HepG2 (cell line): ENCODE results near the gene TFDP1. TPM values are rescaled to one million over a fixed set of nuclear protein-coding genes. Genes with fewer than 3 reads are reported as not detected.
A peak's percentile ranks its signal among the peaks of the same experiment; 100 is the strongest.

Experiments
- ATAC-seq: fragments of 200-7000 bp; cut with Tn5 transposase; 3 replicates; pipeline ENCODE4 v1.9.1; 2020; ENCODE audit warnings: mild to moderate bottlenecking, moderate library complexity
- BruUV-seq: library from RNA; stranded (reverse); fragments of 400-500 nt; replicated peaks from 2 replicates; lab custom pipeline; 2021; lab: Mats Ljungman, UMichigan
- CTCF ChIA-PET: fragments of 300-600 bp; formaldehyde crosslinking; extraction: SDS; loops from one replicate; lab custom pipeline; 2021; ENCODE audit warnings: low total read pairs, inconsistent platforms, low intra/inter-chr PET ratio; lab: Yijun Ruan, JAX
- POLR2A ChIA-PET: fragments of 350-600 bp; sonication (Branson Sonifier 250); formaldehyde crosslinking; loops from one replicate; lab custom pipeline; 2020; ENCODE audit warnings: antibody characterized with exemption, inconsistent platforms; lab: Yijun Ruan, JAX
- DNase-seq: peaks from one replicate; pipeline ENCODE4 v3.0.0-alpha.2; 2015; ENCODE audit warnings: low spot score
- FAIRE-seq: peaks from 3 replicates; lab custom pipeline; 2011; peaks lifted over from hg19 to GRCh38; lab: Jason Lieb, UNC
- H2AFZ ChIP-seq: one replicate; pipeline ENCODE4 v1.6.1; 2011; ENCODE audit warnings: low read length, inconsistent platforms
- H3K27ac ChIP-seq: fragments of 300-600 bp; 3 replicates; pipeline ENCODE4 v1.8.0; 2011; ENCODE audit warnings: mixed run types, mild to moderate bottlenecking, mixed read lengths, low read length, inconsistent platforms; ENCODE audit not compliant: insufficient read depth; ENCODE audit errors: extremely low read length
- H3K27me3 ChIP-seq, 2 experiments: fragments of 200-600 bp in 1 of 2; 2 replicates in 1 of 2; 3 replicates in 1 of 2; pipeline versions ENCODE4 v1.6.0 to v1.8.0; 2011; ENCODE audit warnings: low read length in 2 of 2, mild to moderate bottlenecking in 2 of 2, moderate library complexity in 2 of 2, inconsistent platforms in 1 of 2; ENCODE audit not compliant: insufficient read depth in 2 of 2, control insufficient read depth in 1 of 2
- H3K36me3 ChIP-seq, 2 experiments: fragments of 200-600 bp in 1 of 2; replicated peaks in 1 of 2; 2 replicates in 1 of 2; 3 replicates in 1 of 2; pipeline versions ENCODE4 v1.5.1 to v1.8.0; 2011; ENCODE audit warnings: low read length in 2 of 2, inconsistent platforms in 1 of 2; ENCODE audit not compliant: insufficient read depth in 2 of 2, control insufficient read depth in 1 of 2
- H3K4me1 ChIP-seq: 2 replicates; pipeline ENCODE4 v1.5.1; 2012; ENCODE audit warnings: low read length, inconsistent platforms; ENCODE audit not compliant: insufficient read depth
- H3K4me2 ChIP-seq: 2 replicates; pipeline ENCODE4 v1.6.0; 2011; ENCODE audit warnings: low read depth, low read length, inconsistent platforms
- H3K4me3 ChIP-seq, 3 experiments: fragments of 200-600 bp in 1 of 3; sonication (generic), shearing (Covaris generic) in 1 of 3; replicated peaks in 1 of 3; 2 replicates each; pipeline ENCODE4 v1.5.1; 2011 to 2016; ENCODE audit warnings: low read length in 3 of 3, inconsistent platforms in 2 of 3, low read depth in 2 of 3, mild to moderate bottlenecking in 2 of 3, control low read depth in 1 of 3, mixed read lengths in 1 of 3; ENCODE audit not compliant: insufficient read depth in 1 of 3
- H3K79me2 ChIP-seq: one replicate; pipeline ENCODE4 v1.6.1; 2011; ENCODE audit warnings: low read length, inconsistent platforms; ENCODE audit not compliant: insufficient read depth
- H3K9ac ChIP-seq: 2 replicates; pipeline ENCODE4 v1.6.0; 2011; ENCODE audit warnings: mild to moderate bottlenecking, low read depth, low read length, inconsistent platforms; ENCODE audit not compliant: insufficient read depth
- H3K9me3 ChIP-seq: 2 replicates; pipeline ENCODE4 v1.5.1; 2012; ENCODE audit warnings: mild to moderate bottlenecking, low read length
- H4K20me1 ChIP-seq: 2 replicates; pipeline ENCODE4 v1.6.0; 2011; ENCODE audit warnings: inconsistent platforms, mild to moderate bottlenecking, low read length, moderate library complexity; ENCODE audit not compliant: insufficient read depth
- KDM2A ChIP-seq: sonication (generic); formaldehyde crosslinking; IDR thresholded peaks from 2 replicates; pipeline ENCODE4 v1.4.0; 2020; ENCODE audit warnings: low read depth, missing genetic modification reagents, borderline replicate concordance
- ZZZ3 ChIP-seq: sonication (generic); formaldehyde crosslinking; IDR thresholded peaks from 2 replicates; pipeline ENCODE4 v1.4.0; 2020; ENCODE audit warnings: missing genetic modification reagents, mild to moderate bottlenecking, borderline replicate concordance
- WGBS: methylation state at CpG from one replicate; pipeline ENCODE4 v1.1.6; 2017; ENCODE audit warnings: low lambda C conversion rate; 5-methylcytosine and 5-hydroxymethylcytosine counted together
- in situ Hi-C: cut with HindIII; loops from 2 replicates; pipeline ENCODE4 v1.10.0; 2017; ENCODE audit warnings: low pct_unique_long_range_greater_than_20kb; ENCODE audit not compliant: extremely low pct_ligation_motif_present
- intact Hi-C: fragments of 100-400 bp; cut with micrococcal nuclease; formaldehyde crosslinking; loops from one replicate; pipeline ENCODE4 v1.10.0; 2022; ENCODE audit not compliant: unreplicated experiment
- polyA plus RNA-seq, 8 experiments: library from polyadenylated mRNA; depleted of rRNA in 3 of 8; stranded (reverse) in 7 of 8; unstranded in 1 of 8; fragments of >200 nt; fragmentation: Illumina TruSeq in 4 of 8; extraction: Trizol in 4 of 8; gene quantifications; 2 replicates each; pipeline versions ENCODE4 v1.2.1 to v1.2.3, GENCODE V29; 2011 to 2016; ENCODE audit warnings: low read depth in 4 of 8, missing spikeins in 1 of 8, mixed read lengths in 1 of 8; ENCODE audit not compliant: insufficient read depth in 1 of 8
- total RNA-seq, 5 experiments: library from RNA; depleted of rRNA; stranded (reverse); fragments of >200 nt; fragmentation: Illumina TruSeq; extraction: Trizol; gene quantifications; 2 replicates each; pipeline ENCODE4 v1.2.3, GENCODE V29; 2016; ENCODE audit warnings: low read depth in 1 of 5
- TF ChIP-seq, protein P1 (sequence below): sonication (generic); formaldehyde crosslinking; IDR thresholded peaks from 2 replicates; pipeline ENCODE4 v1.5.1; 2020; ENCODE audit warnings: mild to moderate bottlenecking, missing genetic modification reagents, moderate library complexity
- TF ChIP-seq, protein P2 (sequence below): sonication (generic); formaldehyde crosslinking; IDR thresholded peaks from 2 replicates; pipeline ENCODE4 v1.5.0; 2020; ENCODE audit warnings: mild to moderate bottlenecking, missing genetic modification reagents

The TFDP1 gene
- total and polyA plus RNA-seq, 2 of the 13 experiments (the other 11 are each of a cell fraction or from before 2014, with no cell fraction given) = 38.0 to 84.2 TPM

DNA sequence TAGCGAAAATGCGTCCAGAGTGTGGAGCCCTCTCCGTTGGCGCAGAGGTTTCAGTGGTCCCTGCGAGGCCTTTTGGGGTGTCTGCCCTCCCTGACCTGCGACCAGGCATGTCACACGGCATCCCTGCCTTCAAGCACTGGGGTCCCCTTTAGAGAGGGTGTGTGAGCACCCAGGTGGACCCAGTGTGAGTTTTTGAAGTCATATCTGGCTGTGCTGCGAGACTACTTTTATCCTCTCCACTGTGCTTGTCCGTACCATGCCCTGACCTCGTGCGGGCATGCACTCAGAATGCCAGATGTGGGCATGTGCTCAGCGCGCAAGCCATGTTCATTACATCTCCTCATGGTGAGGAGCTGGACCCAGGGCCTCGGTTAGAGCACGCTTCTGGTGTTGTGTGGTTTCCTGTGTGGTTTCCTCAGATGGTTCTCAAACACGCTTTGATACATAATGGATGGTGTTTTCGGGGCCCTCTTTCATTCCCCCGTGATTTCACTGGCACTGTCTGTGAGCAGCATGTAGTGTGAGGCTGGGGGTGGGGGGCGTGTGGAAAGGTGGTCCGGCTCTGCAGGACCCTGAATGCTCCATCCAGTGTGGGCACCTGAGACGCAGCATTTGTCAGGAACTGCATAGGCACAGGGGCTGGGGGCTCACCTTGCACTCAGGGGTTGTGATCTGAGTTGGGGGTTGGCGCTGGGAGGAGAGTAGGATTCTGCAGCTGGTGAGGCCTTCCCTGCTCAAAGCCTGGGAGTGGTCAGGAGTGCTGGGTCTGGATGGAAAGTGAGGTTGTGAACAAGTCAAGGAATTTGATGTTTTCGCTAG lies 2.3 kb downstream of the TFDP1 start:
- POLR2A ChIA-PET = interaction anchor here (1.2 kb wide), 1 partner anchor 11 kb away, joined by 3 read pairs; no protein-coding TSS in a partner anchor
- CTCF ChIA-PET = no interaction called here

More for the DNA sequence above, 2.3 kb downstream of the TFDP1 start:
- no peak for ATAC-seq
- TF ChIP-seq ZZZ3 (CRISPR knock-in tag) = no peak
- TF ChIP-seq, protein P1, sequence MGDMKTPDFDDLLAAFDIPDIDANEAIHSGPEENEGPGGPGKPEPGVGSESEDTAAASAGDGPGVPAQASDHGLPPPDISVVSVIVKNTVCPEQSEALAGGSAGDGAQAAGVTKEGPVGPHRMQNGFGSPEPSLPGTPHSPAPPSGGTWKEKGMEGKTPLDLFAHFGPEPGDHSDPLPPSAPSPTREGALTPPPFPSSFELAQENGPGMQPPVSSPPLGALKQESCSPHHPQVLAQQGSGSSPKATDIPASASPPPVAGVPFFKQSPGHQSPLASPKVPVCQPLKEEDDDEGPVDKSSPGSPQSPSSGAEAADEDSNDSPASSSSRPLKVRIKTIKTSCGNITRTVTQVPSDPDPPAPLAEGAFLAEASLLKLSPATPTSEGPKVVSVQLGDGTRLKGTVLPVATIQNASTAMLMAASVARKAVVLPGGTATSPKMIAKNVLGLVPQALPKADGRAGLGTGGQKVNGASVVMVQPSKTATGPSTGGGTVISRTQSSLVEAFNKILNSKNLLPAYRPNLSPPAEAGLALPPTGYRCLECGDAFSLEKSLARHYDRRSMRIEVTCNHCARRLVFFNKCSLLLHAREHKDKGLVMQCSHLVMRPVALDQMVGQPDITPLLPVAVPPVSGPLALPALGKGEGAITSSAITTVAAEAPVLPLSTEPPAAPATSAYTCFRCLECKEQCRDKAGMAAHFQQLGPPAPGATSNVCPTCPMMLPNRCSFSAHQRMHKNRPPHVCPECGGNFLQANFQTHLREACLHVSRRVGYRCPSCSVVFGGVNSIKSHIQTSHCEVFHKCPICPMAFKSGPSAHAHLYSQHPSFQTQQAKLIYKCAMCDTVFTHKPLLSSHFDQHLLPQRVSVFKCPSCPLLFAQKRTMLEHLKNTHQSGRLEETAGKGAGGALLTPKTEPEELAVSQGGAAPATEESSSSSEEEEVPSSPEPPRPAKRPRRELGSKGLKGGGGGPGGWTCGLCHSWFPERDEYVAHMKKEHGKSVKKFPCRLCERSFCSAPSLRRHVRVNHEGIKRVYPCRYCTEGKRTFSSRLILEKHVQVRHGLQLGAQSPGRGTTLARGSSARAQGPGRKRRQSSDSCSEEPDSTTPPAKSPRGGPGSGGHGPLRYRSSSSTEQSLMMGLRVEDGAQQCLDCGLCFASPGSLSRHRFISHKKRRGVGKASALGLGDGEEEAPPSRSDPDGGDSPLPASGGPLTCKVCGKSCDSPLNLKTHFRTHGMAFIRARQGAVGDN (CRISPR knock-in tag) = 0 out of 2 replicates have a peak, but pooled peaks have one; percentile 13
- TF ChIP-seq KDM2A (CRISPR knock-in tag) = no peak
- TF ChIP-seq, protein P2, sequence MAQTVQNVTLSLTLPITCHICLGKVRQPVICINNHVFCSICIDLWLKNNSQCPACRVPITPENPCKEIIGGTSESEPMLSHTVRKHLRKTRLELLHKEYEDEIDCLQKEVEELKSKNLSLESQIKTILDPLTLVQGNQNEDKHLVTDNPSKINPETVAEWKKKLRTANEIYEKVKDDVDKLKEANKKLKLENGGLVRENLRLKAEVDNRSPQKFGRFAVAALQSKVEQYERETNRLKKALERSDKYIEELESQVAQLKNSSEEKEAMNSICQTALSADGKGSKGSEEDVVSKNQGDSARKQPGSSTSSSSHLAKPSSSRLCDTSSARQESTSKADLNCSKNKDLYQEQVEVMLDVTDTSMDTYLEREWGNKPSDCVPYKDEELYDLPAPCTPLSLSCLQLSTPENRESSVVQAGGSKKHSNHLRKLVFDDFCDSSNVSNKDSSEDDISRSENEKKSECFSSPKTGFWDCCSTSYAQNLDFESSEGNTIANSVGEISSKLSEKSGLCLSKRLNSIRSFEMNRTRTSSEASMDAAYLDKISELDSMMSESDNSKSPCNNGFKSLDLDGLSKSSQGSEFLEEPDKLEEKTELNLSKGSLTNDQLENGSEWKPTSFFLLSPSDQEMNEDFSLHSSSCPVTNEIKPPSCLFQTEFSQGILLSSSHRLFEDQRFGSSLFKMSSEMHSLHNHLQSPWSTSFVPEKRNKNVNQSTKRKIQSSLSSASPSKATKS (CRISPR knock-in tag) = no peak
- Histone ChIP-seq H3K4me2 (0 out of 2 replicates have a peak overlapping the region, but pooled peaks have one; percentile 4), H3K9me3 (no peaks in the 10 kb centered on the region), H3K79me2 (peaks cover 56% of the 10 kb centered on the region), H4K20me1 (peaks cover 5% of the 10 kb centered on the region), H2AFZ (no peak overlapping the region), H3K27ac (no peak overlapping the region), H3K4me3 (no peak overlapping the region), H3K27me3 (no peaks in the 10 kb centered on the region), H3K36me3 (peaks cover 2 to 20% of the 10 kb centered on the region in 2 experiments; a peak in 3 of 5 replicates), H3K4me1 (peaks cover 47% of the 10 kb centered on the region), H3K9ac (no peak overlapping the region)
- BruUV-seq = no TSS peak
- intact Hi-C loops = no loop called here
- 97% methylated on average over 23 of the region's 23 CpGs for WGBS
- FAIRE-seq = no peak
- in situ Hi-C loops = no loop called here
- DNase-seq = no peak
